ENCODE measurements around the gene KRTAP5-1.

KRTAP5-1 gene

DNA sequence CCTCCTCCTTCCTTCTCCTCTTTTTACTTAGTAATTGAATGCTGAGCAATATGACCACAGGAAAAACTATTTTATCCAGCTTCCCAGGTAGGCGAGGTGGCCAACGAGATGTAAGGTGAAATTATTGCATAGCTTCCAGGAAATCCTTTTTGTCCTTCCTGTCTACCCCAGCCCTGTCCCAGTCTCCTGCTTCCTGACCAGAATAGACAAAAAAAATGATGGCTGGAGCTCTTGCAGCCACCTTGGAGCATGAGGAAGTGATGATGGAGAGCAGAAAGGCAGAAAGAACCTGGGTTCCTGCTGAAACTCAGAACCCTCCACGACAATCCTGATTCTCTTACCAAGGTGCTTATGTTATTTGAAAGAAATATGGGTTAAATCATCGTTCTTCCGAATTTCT, 46.9 kb downstream of the KRTAP5-1 start:
- peaks cover 20% of the 10 kb centered on the region for H3K4me1 Mint-ChIP-seq (ENCODE audit: low read depth)
- H3K27ac Mint-ChIP-seq = no peak overlapping the region
- H3K4me3 Mint-ChIP-seq = no peak overlapping the region

GRCh38 chr11:1536065-1536843, 48.8 kb downstream of the KRTAP5-1 start:
- no peaks in the 10 kb centered on the region for H3K27me3 Mint-ChIP-seq
- H3K9me3 Mint-ChIP-seq (ENCODE audit: low read depth) = no peaks in the 10 kb centered on the region
- peaks cover 26% of the 10 kb centered on the region for H3K4me1 Mint-ChIP-seq (ENCODE audit: low read depth)
- no peak overlapping the region for H3K27ac Mint-ChIP-seq
- H3K4me3 Mint-ChIP-seq = peak overlapping the region; percentile 10
- H3K36me3 Mint-ChIP-seq = no peaks in the 10 kb centered on the region

More for the DNA sequence above, 46.9 kb downstream of the KRTAP5-1 start:
- Mint-ChIP-seq H3K9me3 (ENCODE audit: low read depth) (no peaks in the 10 kb centered on the region), H3K36me3 (no peaks in the 10 kb centered on the region), H3K27me3 (peaks cover 2% of the 10 kb centered on the region)

- peaks cover 28% of the 10 kb centered on the region for H3K4me1 Mint-ChIP-seq (ENCODE audit: low read depth)
- H3K27ac Mint-ChIP-seq = no peak overlapping the region
These were observed 50.4 kb downstream of the KRTAP5-1 start for GRCh38 chr11:1534682-1535081.

More at GRCh38 chr11:1534682-1535081, 50.4 kb downstream of the KRTAP5-1 start:
- H3K4me3 Mint-ChIP-seq = no peak overlapping the region
- no peaks in the 10 kb centered on the region for H3K9me3 Mint-ChIP-seq (ENCODE audit: low read depth)
- H3K36me3 Mint-ChIP-seq = no peaks in the 10 kb centered on the region
- no peaks in the 10 kb centered on the region for H3K27me3 Mint-ChIP-seq

All from activated naive CD8-positive, alpha-beta T cell (primary cell).